Measurements from ENCODE around the gene EIPR1. TPM values are rescaled to one million over a fixed set of nuclear protein-coding genes. Genes with fewer than 3 reads are reported as not detected.

Gene EIPR1
- total and polyA plus RNA-seq, 2 of the 13 experiments (the other 11 are each of a cell fraction or from before 2014, with no cell fraction given) = 70.0 to 96.3 TPM

DNA sequence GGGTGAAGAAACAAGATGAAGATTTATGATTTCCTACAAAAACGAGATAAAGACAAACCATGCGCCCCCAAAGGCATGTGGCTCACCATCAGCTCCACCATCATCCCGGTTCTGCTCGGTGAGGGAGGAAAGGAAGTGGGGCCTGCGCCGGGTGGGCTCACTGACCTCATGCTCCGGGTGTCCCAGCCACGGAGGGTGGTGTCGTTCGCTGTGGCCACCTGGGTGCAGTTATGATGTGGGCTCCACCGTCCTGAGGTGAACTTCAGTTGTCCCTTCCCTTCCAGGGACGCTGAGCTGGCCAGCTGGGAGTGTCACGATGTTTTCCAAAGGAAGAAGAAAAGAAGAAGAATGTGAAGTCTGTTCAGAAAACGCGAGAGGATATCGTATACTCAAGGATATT lies 180.9 kb downstream of the EIPR1 start:
- ATAC-seq (no peak), FAIRE-seq (no peak), DNase-seq (ENCODE audit: low spot score) (no peak)
- H3K4me2 ChIP-seq (ENCODE audit: low read depth, low read length) = no peak overlapping the region
- peaks cover 3% of the 10 kb centered on the region; the same call in 1 of the 2 replicates for H4K20me1 ChIP-seq (ENCODE audit: insufficient read depth, low read length)
- no peak overlapping the region for H3K4me3 ChIP-seq (replicated peaks in 1 of 3; ENCODE audit: insufficient read depth in 1 of 3, low read depth in 2 of 3, low read length in 3 of 3)
- H3K27ac ChIP-seq (ENCODE audit: extremely low read length, insufficient read depth, low read length) = no peak overlapping the region
- H3K9ac ChIP-seq (ENCODE audit: insufficient read depth, low read depth, low read length) = no peak overlapping the region
- H3K36me3 ChIP-seq (replicated peaks in 1 of 2; ENCODE audit: control insufficient read depth in 1 of 2, insufficient read depth in 2 of 2, low read length in 2 of 2) = peaks cover 11 to 54% of the 10 kb centered on the region in 2 experiments
- BruUV-seq (replicated peaks) = no TSS peak
- no peaks in the 10 kb centered on the region for H3K4me1 ChIP-seq (ENCODE audit: insufficient read depth, low read length)
- H2AFZ ChIP-seq (ENCODE audit: low read length) = no peak overlapping the region
- POLR2A ChIA-PET = no interaction called here
- TF ChIP-seq GTF2F1 (IDR thresholded peaks at IDR 0.05; ENCODE audit: low read length) (no peak), HDAC2 (CRISPR knock-in tag; IDR thresholded peaks at IDR 0.05) (no peak), SAFB2 (CRISPR knock-in tag; IDR thresholded peaks at IDR 0.05; ENCODE audit: borderline replicate concordance, low read depth) (no peak), BRCA1 (CRISPR knock-in tag; IDR thresholded peaks at IDR 0.05) (no peak), ASH2L (IDR thresholded peaks at IDR 0.05; ENCODE audit: insufficient read length, low read depth, low read length) (no peak), HNRNPLL (IDR thresholded peaks at IDR 0.05; ENCODE audit: low read depth, low read length, poor library complexity, severe bottlenecking) (no peak), ZMAT3 (CRISPR knock-in tag; conservative IDR thresholded peaks at IDR 0.05) (no peak)
- TF ChIP-seq, protein P1, sequence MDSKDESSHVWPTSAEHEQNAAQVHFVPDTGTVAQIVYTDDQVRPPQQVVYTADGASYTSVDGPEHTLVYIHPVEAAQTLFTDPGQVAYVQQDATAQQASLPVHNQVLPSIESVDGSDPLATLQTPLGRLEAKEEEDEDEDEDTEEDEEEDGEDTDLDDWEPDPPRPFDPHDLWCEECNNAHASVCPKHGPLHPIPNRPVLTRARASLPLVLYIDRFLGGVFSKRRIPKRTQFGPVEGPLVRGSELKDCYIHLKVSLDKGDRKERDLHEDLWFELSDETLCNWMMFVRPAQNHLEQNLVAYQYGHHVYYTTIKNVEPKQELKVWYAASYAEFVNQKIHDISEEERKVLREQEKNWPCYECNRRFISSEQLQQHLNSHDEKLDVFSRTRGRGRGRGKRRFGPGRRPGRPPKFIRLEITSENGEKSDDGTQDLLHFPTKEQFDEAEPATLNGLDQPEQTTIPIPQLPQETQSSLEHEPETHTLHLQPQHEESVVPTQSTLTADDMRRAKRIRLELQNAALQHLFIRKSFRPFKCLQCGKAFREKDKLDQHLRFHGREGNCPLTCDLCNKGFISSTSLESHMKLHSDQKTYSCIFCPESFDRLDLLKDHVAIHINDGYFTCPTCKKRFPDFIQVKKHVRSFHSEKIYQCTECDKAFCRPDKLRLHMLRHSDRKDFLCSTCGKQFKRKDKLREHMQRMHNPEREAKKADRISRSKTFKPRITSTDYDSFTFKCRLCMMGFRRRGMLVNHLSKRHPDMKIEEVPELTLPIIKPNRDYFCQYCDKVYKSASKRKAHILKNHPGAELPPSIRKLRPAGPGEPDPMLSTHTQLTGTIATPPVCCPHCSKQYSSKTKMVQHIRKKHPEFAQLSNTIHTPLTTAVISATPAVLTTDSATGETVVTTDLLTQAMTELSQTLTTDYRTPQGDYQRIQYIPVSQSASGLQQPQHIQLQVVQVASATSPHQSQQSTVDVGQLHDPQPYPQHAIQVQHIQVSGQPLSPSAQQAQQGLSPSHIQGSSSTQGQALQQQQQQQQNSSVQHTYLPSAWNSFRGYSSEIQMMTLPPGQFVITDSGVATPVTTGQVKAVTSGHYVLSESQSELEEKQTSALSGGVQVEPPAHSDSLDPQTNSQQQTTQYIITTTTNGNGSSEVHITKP (CRISPR knock-in tag; IDR thresholded peaks at IDR 0.05; ENCODE audit: low read depth) = no peak
- H3K79me2 ChIP-seq (ENCODE audit: insufficient read depth, low read length) = no peaks in the 10 kb centered on the region
- intact Hi-C loops (cut with micrococcal nuclease; ENCODE audit: unreplicated experiment) (no loop called here), in situ Hi-C loops (cut with HindIII; ENCODE audit: extremely low pct_ligation_motif_present, low pct_unique_long_range_greater_than_20kb) (no loop called here)
- no peaks in the 10 kb centered on the region for H3K27me3 ChIP-seq (ENCODE audit: control insufficient read depth in 1 of 2, insufficient read depth in 2 of 2, low read length in 2 of 2)
- WGBS (ENCODE audit: low lambda C conversion rate) = 95% methylated on average over 16 of the region's 16 CpGs
- CTCF ChIA-PET (ENCODE audit: low intra/inter-chr PET ratio, low total read pairs) = no interaction called here
- H3K9me3 ChIP-seq (ENCODE audit: low read length) = no peaks in the 10 kb centered on the region

Measured in HepG2 (cell line).